HFFc6 (cell line): ENCODE data around the gene TENM4. TPM values are rescaled to one million over a fixed set of nuclear protein-coding genes. Genes with fewer than 3 reads are reported as not detected.

ENCODE experiments used
- DNase-seq: peaks from one replicate; pipeline ENCODE4 v3.0.0-alpha.2; 2018
- H3K27ac Mint-ChIP-seq: 2 replicates; pipeline ENCODE4 v1.8.0; 2020; ENCODE audit warnings: mild to moderate bottlenecking, mixed read lengths
- H3K27me3 Mint-ChIP-seq: 2 replicates; pipeline ENCODE4 v1.8.0; 2021; ENCODE audit warnings: mild to moderate bottlenecking, moderate library complexity, mixed read lengths; ENCODE audit not compliant: insufficient read depth
- H3K36me3 Mint-ChIP-seq: 2 replicates; pipeline ENCODE4 v1.8.0; 2021; ENCODE audit warnings: low read depth, mixed read lengths
- H3K4me1 Mint-ChIP-seq: 2 replicates; pipeline ENCODE4 v1.8.0; 2020; ENCODE audit warnings: low read depth, mixed read lengths
- H3K4me3 Mint-ChIP-seq: 2 replicates; pipeline ENCODE4 v1.8.0; 2020; ENCODE audit warnings: mild to moderate bottlenecking, moderate library complexity, mixed read lengths
- H3K9me3 Mint-ChIP-seq: 2 replicates; pipeline ENCODE4 v1.8.0; 2020; ENCODE audit warnings: mild to moderate bottlenecking, mixed read lengths
- CTCF ChIP-seq: fragments of 200-600 bp; sonication (generic); IDR thresholded peaks from 2 replicates; pipeline ENCODE4 v1.5.0; 2021; ENCODE audit warnings: antibody characterized with exemption, mild to moderate bottlenecking
- total RNA-seq, 6 experiments: library from RNA; stranded (reverse); fragmentation: NEBNext Ultra II Directional; extraction: Animal tissue kit (Norgen Biotek cat#: 25700); gene quantifications; 2 replicates in 1 of 6; 3 replicates in 5 of 6; pipeline ENCODE4 v1.2.3, GENCODE V29; 2021

Gene TENM4
- total RNA-seq, 6 experiments from 2014 or later = 20.9 to 45.5 (median 26.5) TPM

GRCh38 chr11:79189601-79190000 lies 251.2 kb downstream of the TENM4 start:
- TF ChIP-seq CTCF = no peak
- Mint-ChIP-seq H3K36me3 (peaks cover 20% of the 10 kb centered on the region), H3K27ac (no peak overlapping the region), H3K27me3 (peaks cover 2% of the 10 kb centered on the region; the same call in 1 of the 2 replicates), H3K4me3 (no peak overlapping the region), H3K9me3 (peaks cover 5% of the 10 kb centered on the region; the same call in 1 of the 2 replicates), H3K4me1 (peaks cover 11% of the 10 kb centered on the region)
- DNase-seq = no peak

- Mint-ChIP-seq H3K27me3 (peaks cover 2% of the 10 kb centered on the region; the same call in 1 of the 2 replicates), H3K4me3 (no peak overlapping the region), H3K36me3 (peaks cover 20% of the 10 kb centered on the region), H3K4me1 (peaks cover 14% of the 10 kb centered on the region), H3K27ac (no peak overlapping the region), H3K9me3 (peaks cover 5% of the 10 kb centered on the region; the same call in 1 of the 2 replicates)
- TF ChIP-seq CTCF = no peak
- DNase-seq = no peak
These were observed 251.8 kb downstream of the TENM4 start for GRCh38 chr11:79189055-79189454.

DNA sequence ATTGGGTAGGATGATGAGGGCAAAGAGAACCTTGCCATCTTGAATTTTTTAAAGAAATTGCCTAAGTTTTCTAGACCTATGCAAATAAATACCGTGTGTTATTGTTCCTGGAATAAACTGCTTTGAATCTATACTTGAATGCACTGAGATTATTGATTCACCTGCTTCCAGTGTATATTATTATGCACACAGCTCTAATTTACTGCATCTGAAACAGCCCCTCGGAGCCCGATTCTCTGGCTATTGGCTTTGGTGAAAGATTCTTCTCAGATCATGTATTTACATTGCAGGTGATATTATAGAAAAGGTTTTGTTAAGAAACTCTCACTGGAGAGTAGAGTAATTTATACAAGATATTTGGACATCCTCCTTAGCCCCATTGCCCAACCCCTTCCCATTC lies 254.2 kb downstream of the TENM4 start:
- Mint-ChIP-seq H3K27ac (no peak overlapping the region), H3K9me3 (peaks cover 5% of the 10 kb centered on the region; the same call in 1 of the 2 replicates), H3K27me3 (peaks cover 2% of the 10 kb centered on the region; the same call in 1 of the 2 replicates), H3K4me1 (peaks cover 37% of the 10 kb centered on the region), H3K4me3 (no peak overlapping the region), H3K36me3 (peaks cover 16% of the 10 kb centered on the region)
- no peak for TF ChIP-seq CTCF
- DNase-seq = no peak

DNA sequence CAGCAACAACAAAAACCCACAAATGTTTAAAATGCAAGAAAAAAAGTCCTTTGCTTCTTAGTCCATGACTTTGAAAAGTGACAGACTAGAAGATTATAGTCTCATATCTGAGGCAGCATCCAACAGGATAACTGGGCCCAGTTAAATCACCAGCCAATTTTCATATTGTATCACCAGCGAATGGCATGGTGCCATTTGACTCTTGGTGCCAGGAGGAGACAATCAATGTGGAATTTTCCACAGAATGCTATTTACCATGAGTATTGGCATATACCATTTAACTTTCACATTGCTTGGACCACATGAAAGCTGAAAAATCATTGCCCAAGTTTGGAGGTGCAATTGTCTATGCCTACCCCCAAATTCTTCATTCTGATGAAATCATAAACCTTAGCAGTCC lies 255.5 kb downstream of the TENM4 start:
- Mint-ChIP-seq H3K27me3 (peaks cover 2% of the 10 kb centered on the region; the same call in 1 of the 2 replicates), H3K9me3 (peaks cover 5% of the 10 kb centered on the region; the same call in 1 of the 2 replicates), H3K4me3 (no peak overlapping the region), H3K4me1 (peaks cover 39% of the 10 kb centered on the region), H3K36me3 (peaks cover 22% of the 10 kb centered on the region), H3K27ac (no peak overlapping the region)
- no peak for DNase-seq
- no peak for TF ChIP-seq CTCF

DNA sequence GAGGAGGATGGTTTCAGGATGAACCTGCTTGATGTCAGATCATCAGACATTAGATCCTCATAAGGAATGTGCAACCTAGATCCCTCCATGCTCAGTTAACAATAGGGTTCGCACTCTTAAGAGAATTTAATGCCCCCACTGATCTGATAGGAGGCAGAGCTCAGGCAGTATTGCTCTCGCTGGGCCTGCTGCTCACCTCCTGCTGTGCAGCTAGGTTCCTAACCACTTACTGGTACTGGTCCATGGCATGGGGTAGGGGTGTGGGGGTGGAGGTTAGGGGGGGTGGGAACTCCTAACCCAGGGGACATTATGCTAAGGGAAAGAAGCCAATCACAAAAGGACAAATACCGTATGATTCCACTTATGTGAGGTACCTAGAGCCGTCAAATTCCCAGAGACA lies 256.5 kb downstream of the TENM4 start:
- Mint-ChIP-seq H3K36me3 (peaks cover 22% of the 10 kb centered on the region), H3K9me3 (peaks cover 5% of the 10 kb centered on the region; the same call in 1 of the 2 replicates), H3K27ac (peak overlapping the region; percentile 76), H3K27me3 (peaks cover 2% of the 10 kb centered on the region; the same call in 1 of the 2 replicates), H3K4me1 (peaks cover 50% of the 10 kb centered on the region), H3K4me3 (no peak overlapping the region)
- no peak for DNase-seq
- TF ChIP-seq CTCF = no peak
